D341Med (cell line): ENCODE measurements around the gene RECK.
A peak's percentile ranks its signal among the peaks of the same experiment; 100 is the strongest.
"Not testable (repeated sequence)": the region's sequence is repeated elsewhere in the genome, so short reads cannot be mapped to it uniquely, and the experiment has no call there.

Experiments
- DNase-seq: peaks from one replicate; pipeline ENCODE4 v3.0.0; 2012; ENCODE audit warnings: low spot score

RECK gene

GRCh38 chr9:36063804-36064447 lies 27.2 kb downstream of the RECK start:
- no peak for DNase-seq

- no peak for DNase-seq
Measured at GRCh38 chr9:36064448-36065037, 27.8 kb downstream of the RECK start.

- DNase-seq: no peak
Measured at GRCh38 chr9:36074055-36074454, 37.3 kb downstream of the RECK start.

GRCh38 chr9:36074870-36075532 lies 38.3 kb downstream of the RECK start:
- no peak for DNase-seq

GRCh38 chr9:36078051-36078450 lies 41.3 kb downstream of the RECK start:
- no peak for DNase-seq

- DNase-seq: no peak
Measured at GRCh38 chr9:36080519-36080918, 43.8 kb downstream of the RECK start.

GRCh38 chr9:36082931-36083330 lies 46.2 kb downstream of the RECK start:
- no peak for DNase-seq

GRCh38 chr9:36086442-36086841 lies 49.7 kb downstream of the RECK start:
- DNase-seq: no peak

GRCh38 chr9:36087054-36087453 lies 50.3 kb downstream of the RECK start:
- DNase-seq: not testable (repeated sequence)

- DNase-seq: no peak
Measured at GRCh38 chr9:36088020-36088419, 51.3 kb downstream of the RECK start.

GRCh38 chr9:36091026-36091953 lies 54.6 kb downstream of the RECK start:
- no peak for DNase-seq

GRCh38 chr9:36092014-36092413 lies 55.3 kb downstream of the RECK start:
- no peak for DNase-seq

GRCh38 chr9:36092509-36093215 lies 55.9 kb downstream of the RECK start:
- DNase-seq: no peak

GRCh38 chr9:36093384-36093783 lies 56.7 kb downstream of the RECK start:
- DNase-seq: no peak

GRCh38 chr9:36099718-36100117 lies 63.0 kb downstream of the RECK start:
- no peak for DNase-seq

- no peak for DNase-seq
Measured at GRCh38 chr9:36100532-36100931, 63.8 kb downstream of the RECK start.

- DNase-seq: no peak
Measured at GRCh38 chr9:36101916-36102741, 65.4 kb downstream of the RECK start.

GRCh38 chr9:36102742-36103495 lies 66.2 kb downstream of the RECK start:
- DNase-seq: peak; percentile 78

GRCh38 chr9:36109071-36109470 lies 72.4 kb downstream of the RECK start:
- DNase-seq: no peak

GRCh38 chr9:36110434-36110833 lies 73.7 kb downstream of the RECK start:
- DNase-seq: no peak
